Suprapubic skin (tissue), 4 donors: ENCODE measurements around the gene SRBD1. TPM values are rescaled to one million over a fixed set of nuclear protein-coding genes. Genes with fewer than 3 reads are reported as not detected.
A peak's percentile ranks its signal among the peaks of the same experiment; 100 is the strongest.

ENCODE experiments used
- DNase-seq, 2 donors: peaks; one replicate each; pipeline ENCODE4 v3.0.0-alpha.2; 2019; ENCODE audit warnings: low spot score in 2 of 2
- H3K27ac ChIP-seq: fragments of 200-600 bp; sonication (generic); one replicate; pipeline ENCODE4 v1.5.1; 2019
- H3K27me3 ChIP-seq: fragments of 200-600 bp; sonication (generic); one replicate; pipeline ENCODE4 v1.5.1; 2019
- H3K36me3 ChIP-seq: fragments of 200-600 bp; sonication (generic); one replicate; pipeline ENCODE4 v1.5.1; 2019
- H3K4me1 ChIP-seq: fragments of 200-600 bp; sonication (generic); one replicate; pipeline ENCODE4 v1.5.1; 2019
- H3K4me3 ChIP-seq: fragments of 200-600 bp; sonication (generic); one replicate; pipeline ENCODE4 v1.5.1; 2019; ENCODE audit warnings: mild to moderate bottlenecking
- H3K9me3 ChIP-seq: fragments of 200-600 bp; sonication (generic); one replicate; pipeline ENCODE4 v1.5.1; 2019
- CTCF ChIP-seq, 2 donors: fragments of 200-600 bp in 1 of 2; fragments of 450-650 bp in 1 of 2; sonication (generic) in 1 of 2; IDR thresholded peaks; one replicate each; pipeline ENCODE4 v1.5.1; 2016 to 2019; ENCODE audit warnings: antibody characterized with exemption in 2 of 2, mild to moderate bottlenecking in 1 of 2, moderate library complexity in 1 of 2
- EP300 ChIP-seq: sonication (generic); formaldehyde crosslinking; IDR thresholded peaks from one replicate; pipeline ENCODE4 v1.6.1; 2017; ENCODE audit warnings: antibody characterized with exemption
- POLR2A ChIP-seq, 2 donors: fragments of 450-650 bp; IDR thresholded peaks; one replicate each; pipeline ENCODE4 v1.6.1; 2017; ENCODE audit warnings: antibody characterized with exemption in 2 of 2, mild to moderate bottlenecking in 2 of 2, moderate library complexity in 2 of 2
- POLR2AphosphoS5 ChIP-seq, 3 donors: sonication (generic); formaldehyde crosslinking; IDR thresholded peaks; one replicate each; pipeline ENCODE4 v1.6.1; 2017; ENCODE audit warnings: antibody characterized with exemption in 3 of 3
- WGBS: methylation state at CpG from one replicate; pipeline ENCODE4 v1.1.5; 2018; 5-methylcytosine and 5-hydroxymethylcytosine counted together
- total RNA-seq, 4 donors: library from RNA; depleted of rRNA; stranded (reverse); fragments of >200 nt; gene quantifications; one replicate each; pipeline ENCODE4 v1.1.0, GENCODE V29; 2016

SRBD1 gene
- total RNA-seq, 4 donors from 2014 or later: 6.1 to 9.6 (median 7.2) TPM

DNA sequence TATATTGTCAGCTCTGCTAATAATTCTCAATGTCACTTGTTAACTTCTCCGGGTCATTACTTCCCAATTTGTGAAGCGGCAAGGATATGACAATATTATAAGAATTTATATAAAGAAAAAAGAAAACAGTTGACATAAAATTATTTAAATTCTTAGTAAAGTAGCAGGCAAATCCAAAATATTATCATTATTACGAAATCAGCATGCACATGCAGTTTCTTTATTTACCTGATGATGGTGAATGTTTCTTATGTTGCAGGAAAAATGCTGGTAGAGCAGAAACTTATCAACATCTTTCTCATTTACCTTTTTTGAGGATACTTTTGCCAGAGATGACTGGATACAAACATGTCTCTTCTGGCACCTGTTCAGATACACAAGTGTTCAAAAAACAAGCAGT is 38.1 kb downstream of the SRBD1 start:
- no peak overlapping the region for H3K27ac ChIP-seq
- 99% methylated on average over 3 of the region's 3 CpGs for WGBS
- TF ChIP-seq CTCF (IDR thresholded peaks at IDR 0.05) (no peak), POLR2AphosphoS5 (IDR thresholded peaks at IDR 0.05) (no peak), POLR2A (IDR thresholded peaks at IDR 0.05) (no peak), EP300 (no peak)
- no peaks in the 10 kb centered on the region for H3K9me3 ChIP-seq
- peaks cover 8% of the 10 kb centered on the region for H3K36me3 ChIP-seq
- no peak for DNase-seq
- H3K4me1 ChIP-seq: no peaks in the 10 kb centered on the region
- H3K27me3 ChIP-seq: no peaks in the 10 kb centered on the region
- H3K4me3 ChIP-seq: no peak overlapping the region

DNA sequence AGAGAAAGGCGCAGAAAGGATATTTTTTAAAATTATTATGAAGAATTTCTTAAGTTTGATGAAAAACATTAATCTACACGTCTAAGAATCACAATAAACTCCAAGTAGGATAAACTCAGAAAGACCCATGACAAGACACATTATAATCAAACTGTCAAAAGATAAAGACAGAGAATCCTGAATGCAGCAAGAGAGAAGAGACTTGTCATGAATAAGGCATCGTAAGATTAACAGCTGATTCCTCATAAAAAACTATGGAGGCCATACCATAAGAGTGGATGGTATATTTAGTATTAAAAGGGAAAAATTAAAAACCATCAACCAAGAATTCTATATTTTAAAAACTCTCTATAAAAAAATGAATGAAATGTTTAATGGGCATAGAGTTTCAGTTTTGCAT is 39.1 kb downstream of the SRBD1 start:
- no peaks in the 10 kb centered on the region for H3K27me3 ChIP-seq
- H3K36me3 ChIP-seq: peaks cover 11% of the 10 kb centered on the region
- DNase-seq: no peak
- WGBS: 97% methylated on average over 3 of the region's 3 CpGs
- no peak overlapping the region for H3K27ac ChIP-seq
- H3K4me1 ChIP-seq: no peaks in the 10 kb centered on the region
- no peak overlapping the region for H3K4me3 ChIP-seq
- no peak for TF ChIP-seq EP300
- no peaks in the 10 kb centered on the region for H3K9me3 ChIP-seq

DNA sequence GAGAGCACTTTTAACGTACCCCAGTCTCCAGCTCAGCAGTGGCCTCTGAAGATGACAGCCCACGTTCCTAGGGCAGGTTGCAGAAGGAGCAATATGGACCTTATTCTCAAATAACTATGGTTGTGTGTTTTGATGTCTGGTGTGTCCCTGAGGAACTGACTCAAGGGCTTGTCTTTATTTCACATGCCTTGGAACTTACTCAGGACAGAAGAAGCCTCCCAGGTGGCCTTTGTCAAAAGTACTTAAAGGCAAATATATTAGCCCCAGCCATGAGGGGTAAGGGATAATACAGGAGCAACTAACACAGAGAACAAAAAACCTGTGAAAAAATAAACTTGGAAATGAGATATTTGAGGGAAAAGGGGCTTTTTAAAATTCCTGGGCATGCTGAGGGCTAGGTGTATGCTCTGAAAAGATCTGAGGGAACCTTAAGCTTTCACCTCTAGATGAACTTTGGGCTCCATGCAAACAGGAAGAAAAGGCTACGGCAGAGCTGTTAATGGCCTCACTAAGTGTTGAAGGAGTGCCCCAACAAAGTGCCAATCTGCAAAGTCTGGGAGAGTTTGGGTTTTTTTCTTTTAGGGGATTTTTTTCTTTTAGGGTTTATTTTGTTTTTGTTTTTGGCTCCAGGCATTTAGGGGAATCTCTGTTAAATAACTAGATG is 40.3 kb downstream of the SRBD1 start:
- H3K27ac ChIP-seq: no peak overlapping the region
- H3K9me3 ChIP-seq: no peaks in the 10 kb centered on the region
- H3K27me3 ChIP-seq: no peaks in the 10 kb centered on the region
- no peak for TF ChIP-seq POLR2A (IDR thresholded peaks at IDR 0.05)
- TF ChIP-seq POLR2AphosphoS5 (IDR thresholded peaks at IDR 0.05): no peak
- TF ChIP-seq CTCF (IDR thresholded peaks at IDR 0.05): no peak
- no peak for TF ChIP-seq EP300
- no peak for DNase-seq
- H3K4me3 ChIP-seq: no peak overlapping the region
- peaks cover 11% of the 10 kb centered on the region for H3K36me3 ChIP-seq
- WGBS: 81% methylated on average over 3 of the region's 3 CpGs
- H3K4me1 ChIP-seq: no peaks in the 10 kb centered on the region

GRCh38 chr2:45568935-45569334 is 42.1 kb downstream of the SRBD1 start:
- no peaks in the 10 kb centered on the region for H3K9me3 ChIP-seq
- DNase-seq: no peak
- H3K27ac ChIP-seq: no peak overlapping the region
- TF ChIP-seq CTCF (IDR thresholded peaks at IDR 0.05): no peak
- TF ChIP-seq EP300: no peak
- no peak for TF ChIP-seq POLR2AphosphoS5 (IDR thresholded peaks at IDR 0.05)
- no peak for TF ChIP-seq POLR2A (IDR thresholded peaks at IDR 0.05)
- no peak overlapping the region for H3K4me3 ChIP-seq
- peaks cover 11% of the 10 kb centered on the region for H3K36me3 ChIP-seq
- no peaks in the 10 kb centered on the region for H3K27me3 ChIP-seq
- H3K4me1 ChIP-seq: no peaks in the 10 kb centered on the region

DNA sequence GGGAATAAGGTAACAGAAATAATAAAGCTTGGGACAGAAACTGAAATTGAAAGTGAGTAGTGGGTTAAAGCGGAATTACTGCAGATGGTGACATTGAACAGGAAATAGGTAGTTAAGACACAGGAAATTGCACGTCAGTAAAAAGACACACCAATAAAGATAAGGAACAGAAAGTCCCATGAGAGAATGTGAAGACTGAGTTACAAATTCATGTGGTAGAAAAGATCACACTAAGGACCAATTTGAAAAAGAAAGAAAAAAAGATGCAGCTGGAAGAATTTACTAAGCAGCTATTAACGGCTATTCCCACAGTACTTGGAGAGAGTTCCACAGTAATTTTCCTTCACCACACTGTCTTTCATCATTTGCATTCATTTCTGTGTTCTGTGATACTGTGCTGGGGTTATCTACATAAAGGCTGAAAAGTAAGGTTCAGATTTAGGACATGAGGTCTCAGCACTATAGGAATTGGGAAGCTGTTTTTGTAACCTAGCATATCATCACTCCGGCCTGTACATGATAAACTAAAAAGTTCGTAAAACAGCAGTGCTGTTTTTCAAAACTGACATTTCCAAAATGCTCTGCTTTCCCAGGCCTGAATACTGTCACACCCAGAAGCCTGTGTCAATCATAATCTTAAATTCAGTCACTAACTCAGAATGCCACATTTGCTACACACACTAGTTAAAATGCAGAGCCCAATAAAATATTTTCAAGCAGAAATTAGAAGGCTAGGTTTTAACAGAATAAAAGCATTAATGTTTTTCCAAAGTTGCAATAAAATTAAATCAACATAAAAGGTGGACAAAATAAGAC is 42.9 kb downstream of the SRBD1 start:
- DNase-seq: no peak
- 69% methylated on average over 5 of the region's 5 CpGs for WGBS
- H3K27me3 ChIP-seq: no peaks in the 10 kb centered on the region
- no peaks in the 10 kb centered on the region for H3K9me3 ChIP-seq
- TF ChIP-seq CTCF (IDR thresholded peaks at IDR 0.05) (no peak), POLR2AphosphoS5 (IDR thresholded peaks at IDR 0.05) (no peak), EP300 (no peak), POLR2A (IDR thresholded peaks at IDR 0.05) (no peak)
- H3K36me3 ChIP-seq: peaks cover 9% of the 10 kb centered on the region
- H3K4me3 ChIP-seq: no peak overlapping the region
- H3K4me1 ChIP-seq: no peaks in the 10 kb centered on the region
- peak overlapping the region; percentile 19 for H3K27ac ChIP-seq
